CD4-positive, alpha-beta memory T cell (primary cell): ENCODE results near the gene ITPRIPL2. TPM values are rescaled to one million over a fixed set of nuclear protein-coding genes. Genes with fewer than 3 reads are reported as not detected.

Experiments
- CTCF ChIA-PET: fragments of 350-600 bp; sonication (Branson Sonifier 250); formaldehyde crosslinking; loops from one replicate; lab custom pipeline; 2021; ENCODE audit warnings: inconsistent platforms; ENCODE audit not compliant: partially characterized antibody; lab: Charles Lee
- POLR2A ChIA-PET: fragments of 350-600 bp; sonication (Branson Sonifier 250); formaldehyde crosslinking; loops from one replicate; lab custom pipeline; 2021; ENCODE audit not compliant: partially characterized antibody; lab: Charles Lee
- DNase-seq, 5 donors: peaks; one replicate each; pipeline versions ENCODE4 v3.0.0 to v3.0.0-alpha.2; 2020 to 2022; ENCODE audit warnings: mixed read lengths in 1 of 5
- H3K27ac ChIP-seq: one replicate; pipeline ENCODE4 v1.7.0; 2013; ENCODE audit warnings: low read depth, low read length
- H3K27me3 ChIP-seq: 2 replicates; pipeline ENCODE4 v1.7.0; 2013; ENCODE audit warnings: mild to moderate bottlenecking, low read length, moderate library complexity; ENCODE audit not compliant: insufficient read depth
- H3K36me3 ChIP-seq: 2 replicates; pipeline ENCODE4 v1.7.0; 2013; ENCODE audit warnings: mild to moderate bottlenecking, low read length, moderate library complexity; ENCODE audit not compliant: insufficient read depth
- H3K4me1 ChIP-seq: 2 replicates; pipeline ENCODE4 v1.7.0; 2013; ENCODE audit warnings: mild to moderate bottlenecking, low read length, moderate library complexity; ENCODE audit not compliant: insufficient read depth
- H3K4me3 ChIP-seq, 2 donors: one replicate each; pipeline ENCODE4 v1.7.0; 2013; ENCODE audit warnings: low read length in 2 of 2, mild to moderate bottlenecking in 1 of 2
- H3K9me3 ChIP-seq, 2 donors: one replicate each; pipeline ENCODE4 v1.7.0; 2013; ENCODE audit warnings: low read length in 2 of 2, control low read depth in 1 of 2; ENCODE audit not compliant: control insufficient read depth in 1 of 2
- H3K27ac Mint-ChIP-seq, 7 donors: one replicate each; pipeline ENCODE4 v1.8.0; 2020 to 2021; ENCODE audit warnings: mixed read lengths in 7 of 7, mild to moderate bottlenecking in 6 of 7, inconsistent platforms in 3 of 7, moderate library complexity in 3 of 7
- H3K27me3 Mint-ChIP-seq, 2 donors: one replicate each; pipeline ENCODE4 v1.8.0; 2020 to 2021; ENCODE audit warnings: mixed read lengths in 2 of 2
- H3K36me3 Mint-ChIP-seq, 2 donors: one replicate each; pipeline ENCODE4 v1.8.0; 2020 to 2021; ENCODE audit warnings: mixed read lengths in 2 of 2, inconsistent platforms in 1 of 2, mild to moderate bottlenecking in 1 of 2
- H3K4me1 Mint-ChIP-seq, 4 donors: one replicate each; pipeline ENCODE4 v1.8.0; 2020 to 2021; ENCODE audit warnings: mixed read lengths in 4 of 4, mild to moderate bottlenecking in 1 of 4
- H3K4me3 Mint-ChIP-seq, 8 donors: one replicate each; pipeline ENCODE4 v1.8.0; 2020 to 2021; ENCODE audit warnings: mixed read lengths in 8 of 8, mild to moderate bottlenecking in 7 of 8, moderate library complexity in 6 of 8, inconsistent platforms in 3 of 8
- H3K9me3 Mint-ChIP-seq, 8 donors: one replicate each; pipeline ENCODE4 v1.8.0; 2020 to 2021; ENCODE audit warnings: mixed read lengths in 8 of 8, mild to moderate bottlenecking in 5 of 8, inconsistent platforms in 3 of 8, moderate library complexity in 1 of 8
- intact Hi-C: fragments of 100-400 bp; cut with micrococcal nuclease; formaldehyde crosslinking; loops from one replicate; pipeline ENCODE4 v1.15.1; 2023
- polyA plus RNA-seq, 2 donors: library from polyadenylated mRNA; unstranded; fragments of 300-500 nt; fragmentation: Illumina TruSeq; gene quantifications; one replicate each; pipeline ENCODE4 v1.2.3, GENCODE V29; 2021
- total RNA-seq, 2 experiments: library from RNA; stranded (reverse); gene quantifications; one replicate each; pipeline ENCODE4 v1.2.3, GENCODE V29; 2021

Gene ITPRIPL2
- total and polyA plus RNA-seq, 4 experiments from 2014 or later, result 0.34 to 2.2 (median 0.95) TPM

DNA sequence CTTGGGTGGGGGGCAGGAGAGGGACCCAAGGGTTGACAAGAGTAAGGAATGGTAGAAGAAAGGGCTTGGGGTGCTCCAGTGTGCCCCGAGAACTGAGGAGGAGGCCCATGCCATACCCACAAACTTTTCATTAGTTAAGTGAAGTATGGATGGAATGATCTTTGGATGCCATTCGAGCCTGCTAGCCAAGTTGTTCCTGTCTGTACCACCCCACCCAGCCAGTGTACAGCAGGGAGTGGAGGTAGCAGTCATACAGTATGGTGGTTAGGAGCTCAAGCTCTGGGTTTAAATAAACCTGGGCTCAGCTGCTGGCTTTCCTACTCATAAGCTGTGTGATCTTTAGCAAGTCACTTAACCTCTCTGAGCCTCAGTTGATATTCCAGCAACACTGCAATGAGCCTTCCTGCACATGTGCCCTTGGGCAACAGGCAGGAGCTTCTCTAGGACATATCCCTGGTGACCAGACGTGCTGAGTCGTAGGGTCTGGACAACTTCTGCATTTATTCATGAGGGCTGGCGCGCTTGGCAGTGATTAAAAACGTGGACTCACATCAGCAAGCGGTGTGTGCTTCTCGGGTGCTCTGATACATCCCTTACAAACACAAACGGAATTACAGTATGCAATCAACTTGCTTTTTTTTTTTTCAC, 22.9 kb downstream of the ITPRIPL2 start:
- no peak overlapping the region for H3K4me3 ChIP-seq
- POLR2A ChIA-PET, result no interaction called here
- H3K9me3 ChIP-seq, result no peaks in the 10 kb centered on the region
- H3K27me3 ChIP-seq, result no peaks in the 10 kb centered on the region
- H3K36me3 ChIP-seq, result no peaks in the 10 kb centered on the region
- Mint-ChIP-seq H3K27ac (no peak overlapping the region), H3K4me1 (no peaks in the 10 kb centered on the region), H3K9me3 (peaks cover 0 to 3% (median 0%) of the 10 kb centered on the region in 8 donors), H3K4me3 (no peak overlapping the region), H3K36me3 (no peaks in the 10 kb centered on the region), H3K27me3 (peaks cover 5 to 10% of the 10 kb centered on the region in 2 donors)
- CTCF ChIA-PET, result interaction anchor here (0.7 kb wide), 1 partner anchor 50 kb away, joined by 3 read pairs; no protein-coding TSS in a partner anchor
- H3K27ac ChIP-seq, result no peak overlapping the region
- no peak for DNase-seq
- H3K4me1 ChIP-seq, result no peaks in the 10 kb centered on the region
- intact Hi-C loops, result no loop called here

DNA sequence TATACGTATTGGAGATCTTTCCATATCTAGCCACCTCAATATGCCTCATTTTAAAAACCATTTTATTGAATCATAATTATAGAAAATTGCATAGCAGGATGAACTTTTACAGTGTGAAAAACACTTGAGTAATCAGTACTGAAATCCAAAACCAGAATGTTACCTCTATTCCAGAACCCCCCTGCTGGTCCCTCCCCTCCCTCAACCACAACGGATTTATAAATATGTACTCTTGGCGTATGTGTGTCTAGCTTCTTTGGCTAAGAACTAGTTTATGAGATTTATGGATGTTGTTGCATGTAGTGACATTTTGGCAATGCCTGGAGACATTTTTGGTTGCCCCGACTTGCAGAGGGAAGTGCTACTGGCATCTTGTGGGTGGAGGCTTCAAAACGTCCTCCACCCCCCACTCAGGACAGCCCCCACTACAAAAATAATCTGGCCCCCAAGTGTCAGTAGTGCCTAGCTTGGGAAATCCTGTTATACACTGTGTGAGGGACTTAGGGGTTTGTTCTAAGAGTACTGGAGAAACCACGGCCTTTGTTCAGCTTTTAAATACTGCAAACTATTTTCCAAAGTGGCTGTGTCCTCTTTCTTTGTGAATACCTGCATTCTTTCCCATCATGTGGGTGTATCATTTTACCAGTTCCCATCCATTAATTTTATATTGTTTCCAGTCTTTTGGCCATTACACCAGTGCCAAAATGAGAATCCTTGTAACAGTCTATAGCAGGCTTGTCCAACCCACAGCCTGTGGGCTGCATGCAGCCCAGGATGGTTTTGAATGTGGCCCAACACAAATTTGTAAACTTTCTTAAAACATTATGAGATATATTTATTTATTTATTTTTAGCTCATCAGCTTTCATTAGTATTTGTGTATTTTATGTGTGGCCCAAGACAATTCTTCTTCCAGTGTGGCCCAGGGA, 23.7 kb downstream of the ITPRIPL2 start:
- intact Hi-C loops, result no loop called here
- CTCF ChIA-PET, result no interaction called here
- H3K27me3 Mint-ChIP-seq, result peaks cover 5 to 12% of the 10 kb centered on the region in 2 donors

DNA sequence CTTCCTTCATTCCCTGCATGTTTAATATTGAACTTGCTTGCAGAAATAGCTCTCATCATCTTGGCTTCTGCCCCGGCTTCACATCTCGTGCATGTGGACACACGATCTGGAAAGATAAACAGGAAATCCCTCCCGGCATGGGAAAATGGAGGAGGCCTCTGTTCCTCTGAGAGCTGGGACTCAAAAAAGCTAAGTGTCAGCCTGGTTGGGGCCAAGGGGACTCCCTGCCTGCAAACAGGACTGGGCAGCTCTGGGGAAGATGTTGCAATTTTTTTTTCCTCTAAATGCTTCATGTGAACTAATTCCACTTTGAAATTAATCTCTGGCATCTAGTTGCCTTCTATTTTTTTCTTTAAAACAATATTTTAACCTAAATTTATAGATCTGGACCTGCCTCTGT, 24.8 kb downstream of the ITPRIPL2 start:
- Histone ChIP-seq H3K27me3 (no peaks in the 10 kb centered on the region), H3K4me3 (no peak overlapping the region), H3K4me1 (no peaks in the 10 kb centered on the region), H3K9me3 (no peaks in the 10 kb centered on the region), H3K36me3 (no peaks in the 10 kb centered on the region), H3K27ac (no peak overlapping the region)
- Mint-ChIP-seq H3K9me3 (no peaks in the 10 kb centered on the region), H3K4me1 (no peaks in the 10 kb centered on the region), H3K36me3 (no peaks in the 10 kb centered on the region), H3K27ac (no peak overlapping the region), H3K27me3 (peaks cover 5 to 12% of the 10 kb centered on the region in 2 donors), H3K4me3 (no peak overlapping the region)
- ChIA-PET CTCF (no interaction called here), POLR2A (no interaction called here)
- intact Hi-C loops, result no loop called here
- DNase-seq, result no peak

More for the DNA sequence above, 23.7 kb downstream of the ITPRIPL2 start:
- no peak overlapping the region for H3K27ac ChIP-seq
- H3K27me3 ChIP-seq, result no peaks in the 10 kb centered on the region
- H3K4me1 ChIP-seq, result no peaks in the 10 kb centered on the region
- DNase-seq, result no peak
- Mint-ChIP-seq H3K9me3 (peaks cover 0 to 3% (median 0%) of the 10 kb centered on the region in 8 donors), H3K36me3 (no peaks in the 10 kb centered on the region), H3K4me1 (no peaks in the 10 kb centered on the region), H3K4me3 (no peak overlapping the region), H3K27ac (no peak overlapping the region)
- POLR2A ChIA-PET, result no interaction called here
- H3K9me3 ChIP-seq, result no peaks in the 10 kb centered on the region
- no peak overlapping the region for H3K4me3 ChIP-seq
- no peaks in the 10 kb centered on the region for H3K36me3 ChIP-seq

DNA sequence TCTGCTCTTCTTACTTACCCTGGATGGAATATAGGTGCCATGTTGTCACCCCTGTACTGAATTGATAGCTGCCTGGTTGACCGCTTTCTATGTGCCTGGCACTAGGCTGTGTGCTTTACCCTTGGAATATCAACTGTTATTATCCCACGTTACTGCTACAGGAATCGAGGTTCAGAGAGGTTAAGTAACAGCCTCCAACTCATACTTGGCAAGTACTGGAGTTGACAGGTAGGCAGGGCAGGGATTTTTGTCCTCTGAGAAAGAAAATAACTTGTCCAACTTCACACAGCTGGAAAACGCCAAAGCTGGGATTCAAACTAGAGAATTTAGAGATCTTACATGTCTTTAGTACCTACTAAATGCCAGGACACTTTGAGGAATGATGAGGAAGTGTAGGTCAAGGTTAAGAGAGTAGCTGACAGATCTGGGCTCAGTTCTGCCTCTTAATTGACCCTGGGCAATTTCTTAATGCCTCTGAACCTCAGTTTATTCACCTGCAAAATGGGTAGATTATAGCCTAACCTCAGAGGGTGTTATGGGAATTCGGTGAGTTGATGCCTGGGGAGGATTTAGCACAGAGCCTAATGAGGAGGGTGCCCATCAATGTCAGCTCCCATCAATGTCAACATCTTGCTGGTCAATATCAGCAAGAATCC, 25.8 kb downstream of the ITPRIPL2 start:
- Histone ChIP-seq H3K4me1 (no peaks in the 10 kb centered on the region), H3K4me3 (no peak overlapping the region), H3K27ac (no peak overlapping the region), H3K36me3 (no peaks in the 10 kb centered on the region), H3K9me3 (no peaks in the 10 kb centered on the region), H3K27me3 (no peaks in the 10 kb centered on the region)
- no peaks in the 10 kb centered on the region for H3K36me3 Mint-ChIP-seq
- no peak for DNase-seq
- no peak overlapping the region for H3K4me3 Mint-ChIP-seq
- intact Hi-C loops, result no loop called here
- peaks cover 7 to 14% of the 10 kb centered on the region in 2 donors for H3K27me3 Mint-ChIP-seq
- H3K27ac Mint-ChIP-seq, result no peak overlapping the region
- no peaks in the 10 kb centered on the region for H3K4me1 Mint-ChIP-seq
- CTCF ChIA-PET, result no interaction called here
- POLR2A ChIA-PET, result no interaction called here
- no peaks in the 10 kb centered on the region for H3K9me3 Mint-ChIP-seq

DNA sequence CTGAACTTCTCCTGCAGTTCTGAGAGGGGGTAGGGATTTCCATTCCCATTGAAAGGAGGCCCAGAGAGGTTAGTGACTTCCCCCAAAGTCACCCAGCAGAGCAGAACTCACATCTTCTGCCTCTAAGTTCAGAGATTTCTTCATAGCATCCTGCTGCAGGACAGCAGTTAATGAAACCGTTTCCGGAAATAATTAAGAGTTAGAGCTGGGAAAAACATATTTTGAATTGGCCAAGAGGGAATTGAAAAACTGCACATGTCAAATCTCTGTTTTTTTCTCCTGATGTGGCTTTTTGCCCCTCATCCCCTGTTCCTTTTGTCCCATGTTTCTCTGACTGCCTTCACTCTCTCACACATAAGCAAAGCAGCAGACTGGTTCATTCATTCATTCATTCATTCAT, 26.6 kb downstream of the ITPRIPL2 start:
- no peak overlapping the region for H3K27ac Mint-ChIP-seq
- H3K4me1 Mint-ChIP-seq, result no peaks in the 10 kb centered on the region
- no peaks in the 10 kb centered on the region for H3K36me3 Mint-ChIP-seq
- Histone ChIP-seq H3K27ac (no peak overlapping the region), H3K27me3 (no peaks in the 10 kb centered on the region), H3K4me1 (no peaks in the 10 kb centered on the region), H3K4me3 (no peak overlapping the region), H3K9me3 (no peaks in the 10 kb centered on the region), H3K36me3 (no peaks in the 10 kb centered on the region)
- no peak overlapping the region for H3K4me3 Mint-ChIP-seq
- ChIA-PET POLR2A (no interaction called here), CTCF (no interaction called here)
- no peaks in the 10 kb centered on the region for H3K9me3 Mint-ChIP-seq
- peaks cover 9 to 17% of the 10 kb centered on the region in 2 donors for H3K27me3 Mint-ChIP-seq
- intact Hi-C loops, result no loop called here
- DNase-seq, result no peak

DNA sequence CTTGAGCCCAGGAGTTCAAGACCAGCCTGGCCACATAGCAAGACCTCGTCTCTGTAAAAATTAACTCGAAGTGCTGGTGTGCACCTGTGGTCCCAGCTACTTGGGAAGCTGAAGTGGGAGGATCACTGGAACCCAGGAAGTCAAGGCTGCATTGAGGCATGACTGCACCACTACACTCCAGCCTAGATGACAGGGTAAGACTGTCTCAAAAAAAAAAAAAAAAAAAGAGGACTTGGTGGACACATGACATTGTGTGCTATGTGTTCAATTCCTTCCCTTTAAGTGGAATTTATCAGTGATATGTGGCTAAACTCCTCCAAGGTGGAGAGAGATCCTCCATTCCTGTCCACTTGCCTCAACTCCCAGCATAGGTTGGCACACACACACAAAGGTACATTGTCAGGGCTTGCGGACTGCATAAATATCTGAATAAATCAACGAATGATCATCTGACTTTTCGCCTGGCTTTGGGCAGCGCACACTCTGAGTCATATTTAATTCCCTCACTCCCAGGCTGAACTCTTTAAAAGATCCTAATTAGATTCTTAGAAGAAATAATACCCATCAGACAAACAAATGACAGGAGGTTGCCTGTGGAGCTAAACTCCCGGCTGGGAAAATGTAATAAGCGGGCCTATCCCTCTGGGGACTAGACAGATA, 29.3 kb downstream of the ITPRIPL2 start:
- CTCF ChIA-PET, result no interaction called here
- no peak overlapping the region for H3K4me3 Mint-ChIP-seq
- H3K4me1 Mint-ChIP-seq, result no peaks in the 10 kb centered on the region
- POLR2A ChIA-PET, result no interaction called here
- no peaks in the 10 kb centered on the region for H3K4me1 ChIP-seq
- H3K27ac Mint-ChIP-seq, result no peak overlapping the region
- no peaks in the 10 kb centered on the region for H3K36me3 Mint-ChIP-seq
- H3K27me3 ChIP-seq, result no peaks in the 10 kb centered on the region
- no peak overlapping the region for H3K4me3 ChIP-seq
- H3K9me3 Mint-ChIP-seq, result peaks cover 0 to 15% (median 5%) of the 10 kb centered on the region in 8 donors
- DNase-seq, result no peak
- H3K9me3 ChIP-seq, result no peaks in the 10 kb centered on the region
- no peak overlapping the region for H3K27ac ChIP-seq
- peaks cover 12 to 19% of the 10 kb centered on the region in 2 donors for H3K27me3 Mint-ChIP-seq
- no peaks in the 10 kb centered on the region for H3K36me3 ChIP-seq
- intact Hi-C loops, result no loop called here

DNA sequence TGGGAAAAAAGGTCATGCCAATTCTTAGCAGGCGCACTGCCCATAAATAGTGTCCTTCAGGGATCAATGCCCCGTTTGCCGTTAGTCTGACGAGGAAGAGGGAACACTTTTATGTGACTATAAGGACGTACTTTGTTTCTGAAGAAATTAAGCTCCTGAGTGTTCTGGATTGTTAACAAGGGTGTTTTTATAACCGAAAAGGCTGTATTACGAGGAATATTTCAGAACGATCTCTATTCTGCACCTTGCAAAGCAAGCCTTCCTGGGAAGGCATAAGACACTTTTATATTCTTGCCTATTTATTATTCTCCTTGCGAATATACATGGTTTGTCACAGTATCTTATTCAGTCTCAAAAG, 29.8 kb downstream of the ITPRIPL2 start:
- Histone ChIP-seq H3K27ac (no peak overlapping the region), H3K9me3 (no peaks in the 10 kb centered on the region), H3K4me1 (no peaks in the 10 kb centered on the region), H3K4me3 (no peak overlapping the region), H3K36me3 (no peaks in the 10 kb centered on the region), H3K27me3 (no peaks in the 10 kb centered on the region)
- no peaks in the 10 kb centered on the region for H3K4me1 Mint-ChIP-seq
- no peaks in the 10 kb centered on the region for H3K36me3 Mint-ChIP-seq
- no peak for DNase-seq
- H3K9me3 Mint-ChIP-seq, result peaks cover 0 to 20% (median 10%) of the 10 kb centered on the region in 8 donors
- ChIA-PET CTCF (no interaction called here), POLR2A (no interaction called here)
- peaks cover 15 to 17% of the 10 kb centered on the region in 2 donors for H3K27me3 Mint-ChIP-seq
- H3K27ac Mint-ChIP-seq, result no peak overlapping the region
- no peak overlapping the region for H3K4me3 Mint-ChIP-seq
- intact Hi-C loops, result no loop called here
